Gastrocnemius medialis (tissue), 4 donors: Measurements from ENCODE around the gene CEP55.

ENCODE experiments used
- POLR2A ChIP-seq, 2 donors: fragments of 450-650 bp; IDR thresholded peaks; one replicate each; pipeline ENCODE4 v1.6.1; 2017; ENCODE audit warnings: antibody characterized with exemption in 2 of 2, mild to moderate bottlenecking in 2 of 2, moderate library complexity in 2 of 2
- TF ChIP-seq, protein P1 (sequence below), 5 experiments: fragments of 450-650 bp in 3 of 5; fragments of 200-600 bp in 2 of 5; sonication (generic) in 2 of 5; IDR thresholded peaks in 4 of 5; conservative IDR thresholded peaks in 1 of 5; 1 replicate in 4 of 5; 2 replicates in 1 of 5; pipeline ENCODE4 v1.5.1; 2016 to 2019; ENCODE audit warnings: antibody characterized with exemption in 5 of 5, mild to moderate bottlenecking in 3 of 5, moderate library complexity in 3 of 5

- no peak for TF ChIP-seq POLR2A (IDR thresholded peaks at IDR 0.05)
- TF ChIP-seq, protein P1, sequence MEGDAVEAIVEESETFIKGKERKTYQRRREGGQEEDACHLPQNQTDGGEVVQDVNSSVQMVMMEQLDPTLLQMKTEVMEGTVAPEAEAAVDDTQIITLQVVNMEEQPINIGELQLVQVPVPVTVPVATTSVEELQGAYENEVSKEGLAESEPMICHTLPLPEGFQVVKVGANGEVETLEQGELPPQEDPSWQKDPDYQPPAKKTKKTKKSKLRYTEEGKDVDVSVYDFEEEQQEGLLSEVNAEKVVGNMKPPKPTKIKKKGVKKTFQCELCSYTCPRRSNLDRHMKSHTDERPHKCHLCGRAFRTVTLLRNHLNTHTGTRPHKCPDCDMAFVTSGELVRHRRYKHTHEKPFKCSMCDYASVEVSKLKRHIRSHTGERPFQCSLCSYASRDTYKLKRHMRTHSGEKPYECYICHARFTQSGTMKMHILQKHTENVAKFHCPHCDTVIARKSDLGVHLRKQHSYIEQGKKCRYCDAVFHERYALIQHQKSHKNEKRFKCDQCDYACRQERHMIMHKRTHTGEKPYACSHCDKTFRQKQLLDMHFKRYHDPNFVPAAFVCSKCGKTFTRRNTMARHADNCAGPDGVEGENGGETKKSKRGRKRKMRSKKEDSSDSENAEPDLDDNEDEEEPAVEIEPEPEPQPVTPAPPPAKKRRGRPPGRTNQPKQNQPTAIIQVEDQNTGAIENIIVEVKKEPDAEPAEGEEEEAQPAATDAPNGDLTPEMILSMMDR (IDR thresholded peaks at IDR 0.05 in 4 of 5, conservative IDR thresholded peaks at IDR 0.05 in 1 of 5): no peak
These were observed 54.2 kb downstream of the CEP55 start for GRCh38 chr10:93550606-93551005.
